ENCODE data around the gene LMBR1. TPM values are rescaled to one million over a fixed set of nuclear protein-coding genes. Genes with fewer than 3 reads are reported as not detected.

Gene LMBR1
- total RNA-seq, 1 experiment from 2014 or later = 82.6 TPM

DNA sequence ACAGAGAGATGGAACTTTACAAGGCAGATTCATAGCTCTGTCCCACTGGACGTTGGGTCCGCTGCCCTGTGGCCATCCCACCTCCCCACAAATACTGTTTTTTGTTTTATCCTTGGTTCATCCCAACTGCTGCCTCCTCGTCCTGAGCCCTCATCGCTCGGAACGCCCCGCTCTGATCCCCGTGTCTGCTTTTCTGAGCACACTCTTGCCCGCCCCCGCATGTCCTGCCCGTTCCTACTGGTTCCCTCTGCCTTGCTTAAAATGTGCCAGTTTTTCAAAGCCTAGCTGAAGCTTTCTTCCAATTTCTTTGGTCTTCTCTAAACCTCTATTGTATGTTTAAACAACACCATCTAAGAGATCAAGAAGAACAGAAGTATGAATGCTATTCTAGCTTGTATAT lies 233.0 kb downstream of the LMBR1 start:
- TF ChIP-seq, protein P1, sequence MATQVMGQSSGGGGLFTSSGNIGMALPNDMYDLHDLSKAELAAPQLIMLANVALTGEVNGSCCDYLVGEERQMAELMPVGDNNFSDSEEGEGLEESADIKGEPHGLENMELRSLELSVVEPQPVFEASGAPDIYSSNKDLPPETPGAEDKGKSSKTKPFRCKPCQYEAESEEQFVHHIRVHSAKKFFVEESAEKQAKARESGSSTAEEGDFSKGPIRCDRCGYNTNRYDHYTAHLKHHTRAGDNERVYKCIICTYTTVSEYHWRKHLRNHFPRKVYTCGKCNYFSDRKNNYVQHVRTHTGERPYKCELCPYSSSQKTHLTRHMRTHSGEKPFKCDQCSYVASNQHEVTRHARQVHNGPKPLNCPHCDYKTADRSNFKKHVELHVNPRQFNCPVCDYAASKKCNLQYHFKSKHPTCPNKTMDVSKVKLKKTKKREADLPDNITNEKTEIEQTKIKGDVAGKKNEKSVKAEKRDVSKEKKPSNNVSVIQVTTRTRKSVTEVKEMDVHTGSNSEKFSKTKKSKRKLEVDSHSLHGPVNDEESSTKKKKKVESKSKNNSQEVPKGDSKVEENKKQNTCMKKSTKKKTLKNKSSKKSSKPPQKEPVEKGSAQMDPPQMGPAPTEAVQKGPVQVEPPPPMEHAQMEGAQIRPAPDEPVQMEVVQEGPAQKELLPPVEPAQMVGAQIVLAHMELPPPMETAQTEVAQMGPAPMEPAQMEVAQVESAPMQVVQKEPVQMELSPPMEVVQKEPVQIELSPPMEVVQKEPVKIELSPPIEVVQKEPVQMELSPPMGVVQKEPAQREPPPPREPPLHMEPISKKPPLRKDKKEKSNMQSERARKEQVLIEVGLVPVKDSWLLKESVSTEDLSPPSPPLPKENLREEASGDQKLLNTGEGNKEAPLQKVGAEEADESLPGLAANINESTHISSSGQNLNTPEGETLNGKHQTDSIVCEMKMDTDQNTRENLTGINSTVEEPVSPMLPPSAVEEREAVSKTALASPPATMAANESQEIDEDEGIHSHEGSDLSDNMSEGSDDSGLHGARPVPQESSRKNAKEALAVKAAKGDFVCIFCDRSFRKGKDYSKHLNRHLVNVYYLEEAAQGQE (IDR thresholded peaks at IDR 0.05; ENCODE audit: insufficient read depth in 1 of 2, low read depth in 2 of 2, low read length in 1 of 2) = no peak
- intact Hi-C loops (cut with micrococcal nuclease; ENCODE audit: unreplicated experiment) (loop anchor here (10.0 kb wide), 1 partner anchor 105 kb away; no protein-coding TSS in a partner anchor), in situ Hi-C loops (cut with HindIII; ENCODE audit: low pct_unique_long_range_greater_than_20kb, low sequenced_read_pairs) (no loop called here)
- no peak overlapping the region for H3K4me3 ChIP-seq (ENCODE audit: low read depth in 2 of 2, low read length in 2 of 2)
- no peak overlapping the region for H3K27ac ChIP-seq (ENCODE audit: low read length)
- H3K36me3 ChIP-seq (ENCODE audit: control insufficient read depth, insufficient read depth, low read length) = no peaks in the 10 kb centered on the region
- H3K27me3 ChIP-seq (ENCODE audit: control insufficient read depth, insufficient read depth, low read length) = no peaks in the 10 kb centered on the region
- no peak; the same call in 1 of the 2 replicates for ATAC-seq
- no peaks in the 10 kb centered on the region for H3K4me1 ChIP-seq (ENCODE audit: control insufficient read depth, insufficient read depth, low read length)
- H3K9me3 ChIP-seq (ENCODE audit: control insufficient read depth, insufficient read depth, low read depth, low read length) = no peaks in the 10 kb centered on the region
- ChIA-PET CTCF (no interaction called here), POLR2A (no interaction called here)
- no peak for DNase-seq (ENCODE audit: low read depth, low spot score)
- BruUV-seq (replicated peaks) = no TSS peak

DNA sequence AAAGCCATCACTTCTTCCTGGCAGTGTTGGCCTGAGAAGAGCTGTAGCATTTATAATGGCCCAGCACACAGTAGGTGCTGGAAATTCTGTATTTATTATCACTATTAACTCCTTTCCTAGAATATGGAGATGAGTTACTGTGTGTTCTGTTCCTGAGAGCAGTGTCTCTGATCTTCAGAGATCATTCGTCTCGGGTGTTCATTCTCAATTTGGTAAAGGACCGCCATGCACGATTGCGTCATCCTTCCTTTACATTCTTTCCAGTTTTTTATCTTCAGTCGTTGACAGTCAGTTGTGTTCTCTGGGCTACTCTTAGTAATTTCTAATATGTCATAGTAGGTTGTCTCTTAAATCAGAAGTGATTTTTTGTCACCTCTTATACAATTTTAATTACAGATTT lies 233.8 kb downstream of the LMBR1 start:
- CTCF ChIA-PET = no interaction called here
- intact Hi-C loops (cut with micrococcal nuclease; ENCODE audit: unreplicated experiment) (loop anchor here (10.0 kb wide), 1 partner anchor 106 kb away; no protein-coding TSS in a partner anchor), in situ Hi-C loops (cut with HindIII; ENCODE audit: low pct_unique_long_range_greater_than_20kb, low sequenced_read_pairs) (no loop called here)
- ATAC-seq (no peak), DNase-seq (ENCODE audit: low read depth, low spot score) (no peak)
- TF ChIP-seq, protein P2, sequence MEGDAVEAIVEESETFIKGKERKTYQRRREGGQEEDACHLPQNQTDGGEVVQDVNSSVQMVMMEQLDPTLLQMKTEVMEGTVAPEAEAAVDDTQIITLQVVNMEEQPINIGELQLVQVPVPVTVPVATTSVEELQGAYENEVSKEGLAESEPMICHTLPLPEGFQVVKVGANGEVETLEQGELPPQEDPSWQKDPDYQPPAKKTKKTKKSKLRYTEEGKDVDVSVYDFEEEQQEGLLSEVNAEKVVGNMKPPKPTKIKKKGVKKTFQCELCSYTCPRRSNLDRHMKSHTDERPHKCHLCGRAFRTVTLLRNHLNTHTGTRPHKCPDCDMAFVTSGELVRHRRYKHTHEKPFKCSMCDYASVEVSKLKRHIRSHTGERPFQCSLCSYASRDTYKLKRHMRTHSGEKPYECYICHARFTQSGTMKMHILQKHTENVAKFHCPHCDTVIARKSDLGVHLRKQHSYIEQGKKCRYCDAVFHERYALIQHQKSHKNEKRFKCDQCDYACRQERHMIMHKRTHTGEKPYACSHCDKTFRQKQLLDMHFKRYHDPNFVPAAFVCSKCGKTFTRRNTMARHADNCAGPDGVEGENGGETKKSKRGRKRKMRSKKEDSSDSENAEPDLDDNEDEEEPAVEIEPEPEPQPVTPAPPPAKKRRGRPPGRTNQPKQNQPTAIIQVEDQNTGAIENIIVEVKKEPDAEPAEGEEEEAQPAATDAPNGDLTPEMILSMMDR (IDR thresholded peaks at IDR 0.05) = no peak
- TF ChIP-seq POLR2AphosphoS5 (IDR thresholded peaks at IDR 0.05; ENCODE audit: low read depth, low read length) (no peak), SIN3A (IDR thresholded peaks at IDR 0.05; ENCODE audit: borderline replicate concordance, insufficient read depth, low read depth, low read length) (no peak), TCF7L2 (IDR thresholded peaks at IDR 0.05; ENCODE audit: low read depth, low read length) (no peak)
- TF ChIP-seq, protein P1 (IDR thresholded peaks at IDR 0.05; ENCODE audit: insufficient read depth in 1 of 2, low read depth in 2 of 2, low read length in 1 of 2) = no peak
- no peaks in the 10 kb centered on the region for H3K9me3 ChIP-seq (ENCODE audit: control insufficient read depth, insufficient read depth, low read depth, low read length)
- no peak overlapping the region for H3K27ac ChIP-seq (ENCODE audit: low read length)
- BruUV-seq (replicated peaks) = no TSS peak
- H3K4me3 ChIP-seq (ENCODE audit: low read depth in 2 of 2, low read length in 2 of 2) = no peak overlapping the region
- POLR2A ChIA-PET = no interaction called here
- no peaks in the 10 kb centered on the region for H3K4me1 ChIP-seq (ENCODE audit: control insufficient read depth, insufficient read depth, low read length)
- no peaks in the 10 kb centered on the region for H3K36me3 ChIP-seq (ENCODE audit: control insufficient read depth, insufficient read depth, low read length)
- H3K27me3 ChIP-seq (ENCODE audit: control insufficient read depth, insufficient read depth, low read length) = no peaks in the 10 kb centered on the region
